Kidney (tissue), 14 donors: ENCODE results near the gene GNG11. TPM values are rescaled to one million over a fixed set of nuclear protein-coding genes. Genes with fewer than 3 reads are reported as not detected.

Experiments
- DNase-seq, 5 donors: peaks; one replicate each; pipeline ENCODE4 v3.0.0-alpha.2; 2013 to 2020
- FAIRE-seq: peaks from 2 replicates; lab custom pipeline; 2012; peaks lifted over from hg19 to GRCh38; lab: Jason Lieb, UNC
- H3K27ac ChIP-seq, 2 donors: one replicate each; pipeline ENCODE4 v1.7.0; 2013; ENCODE audit warnings: low read depth in 2 of 2, low read length in 2 of 2, inconsistent platforms in 1 of 2
- H3K27me3 ChIP-seq: one replicate; pipeline ENCODE4 v1.7.1; 2013; ENCODE audit warnings: low read length, inconsistent platforms; ENCODE audit not compliant: control insufficient read depth, insufficient read depth
- H3K36me3 ChIP-seq, 3 donors: one replicate each; pipeline versions ENCODE4 v1.7.0 to v1.7.1; 2013; ENCODE audit warnings: low read length in 3 of 3, control low read depth in 1 of 3, inconsistent platforms in 1 of 3; ENCODE audit not compliant: insufficient read depth in 3 of 3, control insufficient read depth in 2 of 3
- H3K4me1 ChIP-seq, 3 donors: one replicate each; pipeline versions ENCODE4 v1.7.0 to v1.7.1; 2013; ENCODE audit warnings: low read length in 3 of 3, inconsistent platforms in 1 of 3, low read depth in 1 of 3; ENCODE audit not compliant: control insufficient read depth in 2 of 3, insufficient read depth in 2 of 3
- H3K4me3 ChIP-seq, 3 donors: one replicate each; pipeline versions ENCODE4 v1.7.0 to v1.8.1; 2013; ENCODE audit warnings: low read length in 3 of 3, control low read depth in 1 of 3, inconsistent platforms in 1 of 3
- H3K9ac ChIP-seq, 3 donors: one replicate each; pipeline versions ENCODE4 v1.7.0 to v1.7.1; 2013; ENCODE audit warnings: low read length in 3 of 3, control low read depth in 1 of 3, inconsistent platforms in 1 of 3
- H3K9me3 ChIP-seq, 3 donors: one replicate each; pipeline versions ENCODE4 v1.7.0 to v1.7.1; 2013; ENCODE audit warnings: low read length in 3 of 3, control low read depth in 1 of 3, inconsistent platforms in 1 of 3; ENCODE audit not compliant: control insufficient read depth in 2 of 3, insufficient read depth in 1 of 3
- CTCF ChIP-seq: IDR thresholded peaks from 3 replicates; pipeline ENCODE4 v1.5.1; 2012; ENCODE audit warnings: mild to moderate bottlenecking, moderate library complexity, borderline replicate concordance; ENCODE audit not compliant: insufficient read depth; ENCODE audit errors: extremely low read depth
- intact Hi-C: fragments of 100-400 bp; cut with DNase I; formaldehyde crosslinking; loops from one replicate; pipeline ENCODE4 v1.11.1; 2022
- polyA plus RNA-seq: library from polyadenylated mRNA; stranded (reverse); fragments of 350-450 nt; fragmentation: Illumina TruSeq; extraction: RNeasy Lipid Tissue Mini Kit (QIAGEN cat#74804); gene quantifications from one replicate; pipeline ENCODE4 v1.2.3, GENCODE V29; 2014; ENCODE audit warnings: low read depth, low replicate concordance; ENCODE audit not compliant: insufficient read depth
- total RNA-seq: library from RNA; stranded (reverse); fragmentation: NEBNext Ultra II Directional; extraction: Animal tissue kit (Norgen Biotek cat#: 25700); gene quantifications from one replicate; pipeline ENCODE4 v1.2.1, GENCODE V29; 2021
- donor health status: control.
- donor health status: control.
- donor health status: control.
- donor health status: control.
- donor health status: control.
- donor health status: DM: yes; HTN: yes; CAD: no.
- donor health status: Normal renal cell carcinoma (clear cell type).

Gene GNG11
- total and polyA plus RNA-seq, 2 donors from 2014 or later, result 23.1 to 45.0 TPM

DNA sequence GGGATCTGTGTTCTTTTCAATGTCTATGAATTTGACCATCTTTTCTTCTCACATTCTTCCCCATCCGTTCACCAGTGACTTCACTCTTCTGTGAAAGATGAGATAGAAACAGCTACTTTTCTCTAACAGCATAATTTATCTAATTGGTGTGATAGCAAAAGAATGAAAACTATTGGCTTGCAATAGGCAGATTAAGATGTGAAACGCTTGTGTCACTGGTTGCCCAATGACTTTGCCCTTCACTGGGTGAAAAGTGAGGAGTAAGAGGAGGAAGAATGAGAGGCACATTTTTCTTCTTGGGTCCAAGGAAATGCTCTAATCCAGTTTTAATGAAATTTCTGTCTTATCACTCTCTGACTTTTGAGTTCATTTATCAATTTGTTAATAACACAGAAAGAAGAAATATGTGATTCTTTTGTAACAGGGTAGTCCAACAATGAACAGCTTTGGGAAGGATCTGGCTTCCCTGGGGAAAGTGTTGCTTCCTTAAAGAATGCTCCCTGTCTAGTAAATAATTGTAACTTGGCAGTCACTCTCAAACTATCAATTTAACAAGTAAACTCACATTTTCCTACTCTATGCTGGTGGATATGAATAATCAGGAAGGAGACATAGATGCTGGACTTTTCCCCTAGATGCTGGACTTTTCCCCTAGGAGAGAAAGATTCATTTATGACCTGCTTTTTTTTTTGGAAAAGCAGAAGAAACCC, 47.5 kb downstream of the GNG11 start:
- FAIRE-seq (no peak), DNase-seq (no peak)
- no peak for TF ChIP-seq CTCF
- H3K4me3 ChIP-seq, result no peak overlapping the region
- no peaks in the 10 kb centered on the region for H3K4me1 ChIP-seq
- no peaks in the 10 kb centered on the region for H3K9me3 ChIP-seq
- H3K27me3 ChIP-seq, result no peaks in the 10 kb centered on the region
- H3K27ac ChIP-seq, result no peak overlapping the region
- no peak overlapping the region for H3K9ac ChIP-seq
- intact Hi-C loops, result no loop called here
- H3K36me3 ChIP-seq, result no peaks in the 10 kb centered on the region

DNA sequence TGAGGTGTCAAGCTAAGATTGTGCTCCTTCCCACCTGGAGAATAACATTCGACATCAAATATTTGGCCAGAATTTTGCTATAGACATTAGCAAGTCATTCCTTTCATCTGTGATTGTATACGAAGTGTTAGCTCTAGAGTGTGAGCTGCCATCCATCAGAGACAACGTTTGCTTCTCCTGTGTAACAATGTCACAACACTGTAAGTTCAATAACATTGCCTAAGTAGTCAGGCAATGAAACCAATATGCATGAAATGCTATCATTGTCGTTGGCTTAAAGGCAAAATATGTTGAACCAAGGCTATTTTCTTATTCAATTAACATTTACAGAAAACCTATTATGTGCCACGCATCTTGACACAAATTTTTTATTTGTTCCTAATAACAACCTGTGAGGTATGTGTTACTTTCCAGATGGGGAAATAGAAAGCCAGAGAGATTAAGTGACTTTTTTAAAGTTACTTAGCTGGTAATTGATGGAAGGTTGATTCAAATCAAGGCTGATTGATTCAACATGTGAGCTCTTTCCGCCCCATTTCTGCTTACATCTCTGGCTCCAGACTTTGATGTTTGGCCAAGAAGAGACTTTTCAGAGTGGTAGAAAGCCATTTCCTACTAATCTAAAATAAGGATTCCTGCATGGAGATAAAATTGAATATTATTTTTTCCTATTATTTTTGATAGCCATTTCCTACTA, 50.6 kb downstream of the GNG11 start:
- H3K27ac ChIP-seq, result no peak overlapping the region
- FAIRE-seq (no peak), DNase-seq (no peak)
- no peak overlapping the region for H3K9ac ChIP-seq
- intact Hi-C loops, result no loop called here
- H3K4me1 ChIP-seq, result no peaks in the 10 kb centered on the region
- TF ChIP-seq CTCF, result no peak
- H3K9me3 ChIP-seq, result no peaks in the 10 kb centered on the region
- no peak overlapping the region for H3K4me3 ChIP-seq
- no peaks in the 10 kb centered on the region for H3K27me3 ChIP-seq
- no peaks in the 10 kb centered on the region for H3K36me3 ChIP-seq

GRCh38 chr7:93973134-93973533, 51.6 kb downstream of the GNG11 start:
- TF ChIP-seq CTCF, result no peak
- H3K27ac ChIP-seq, result no peak overlapping the region
- H3K9ac ChIP-seq, result no peak overlapping the region
- no peaks in the 10 kb centered on the region for H3K36me3 ChIP-seq
- no peaks in the 10 kb centered on the region for H3K27me3 ChIP-seq
- intact Hi-C loops, result no loop called here
- H3K9me3 ChIP-seq, result no peaks in the 10 kb centered on the region
- H3K4me3 ChIP-seq, result no peak overlapping the region
- no peaks in the 10 kb centered on the region for H3K4me1 ChIP-seq
- DNase-seq (no peak), FAIRE-seq (no peak)
